ENCODE results near the gene MGLL. TPM values are rescaled to one million over a fixed set of nuclear protein-coding genes. Genes with fewer than 3 reads are reported as not detected.

Gene MGLL
- total RNA-seq, 4 donors from 2014 or later, result 36.7 to 146 (median 73.5) TPM

DNA sequence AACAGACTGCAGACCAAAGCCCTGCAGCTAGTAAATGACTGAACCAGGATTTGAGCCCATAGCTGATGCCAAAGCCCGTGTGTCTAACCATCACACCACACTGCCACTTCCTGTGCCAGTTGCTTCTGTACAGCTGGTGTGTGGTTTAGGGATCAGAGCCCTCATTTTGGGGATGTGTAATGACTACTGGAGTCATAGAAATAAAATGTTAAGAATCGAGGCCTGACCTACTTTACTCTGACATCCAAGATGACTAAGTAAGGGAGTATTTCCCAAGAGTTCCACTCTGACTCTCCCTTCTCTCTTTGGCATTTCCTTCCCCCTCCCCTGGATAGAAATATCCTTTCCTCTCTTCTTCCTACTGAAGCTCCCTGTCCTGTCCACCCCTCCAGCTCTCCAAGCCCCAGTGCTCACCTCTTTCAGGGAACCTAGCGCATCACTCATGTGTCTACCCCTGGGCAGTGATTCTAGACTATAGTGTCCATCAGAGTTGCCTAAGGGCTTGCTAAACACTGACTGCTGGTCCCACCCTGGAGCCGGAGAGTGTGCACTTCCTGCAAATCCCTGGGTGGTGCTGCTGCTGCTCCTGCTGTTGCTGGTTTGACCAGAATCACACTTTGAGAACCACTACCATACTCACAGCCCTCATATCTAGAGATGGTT lies 53.8 kb downstream of the MGLL start:
- peak overlapping the region; percentile 39 to 85 (median 56) for H3K27ac ChIP-seq
- TF ChIP-seq POLR2A (IDR thresholded peaks at IDR 0.05), result no peak
- TF ChIP-seq, protein P1, sequence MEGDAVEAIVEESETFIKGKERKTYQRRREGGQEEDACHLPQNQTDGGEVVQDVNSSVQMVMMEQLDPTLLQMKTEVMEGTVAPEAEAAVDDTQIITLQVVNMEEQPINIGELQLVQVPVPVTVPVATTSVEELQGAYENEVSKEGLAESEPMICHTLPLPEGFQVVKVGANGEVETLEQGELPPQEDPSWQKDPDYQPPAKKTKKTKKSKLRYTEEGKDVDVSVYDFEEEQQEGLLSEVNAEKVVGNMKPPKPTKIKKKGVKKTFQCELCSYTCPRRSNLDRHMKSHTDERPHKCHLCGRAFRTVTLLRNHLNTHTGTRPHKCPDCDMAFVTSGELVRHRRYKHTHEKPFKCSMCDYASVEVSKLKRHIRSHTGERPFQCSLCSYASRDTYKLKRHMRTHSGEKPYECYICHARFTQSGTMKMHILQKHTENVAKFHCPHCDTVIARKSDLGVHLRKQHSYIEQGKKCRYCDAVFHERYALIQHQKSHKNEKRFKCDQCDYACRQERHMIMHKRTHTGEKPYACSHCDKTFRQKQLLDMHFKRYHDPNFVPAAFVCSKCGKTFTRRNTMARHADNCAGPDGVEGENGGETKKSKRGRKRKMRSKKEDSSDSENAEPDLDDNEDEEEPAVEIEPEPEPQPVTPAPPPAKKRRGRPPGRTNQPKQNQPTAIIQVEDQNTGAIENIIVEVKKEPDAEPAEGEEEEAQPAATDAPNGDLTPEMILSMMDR (IDR thresholded peaks at IDR 0.05), result no peak
- no peak overlapping the region for H3K4me3 ChIP-seq
- peaks cover 0 to 16% (median 0%) of the 10 kb centered on the region in 3 donors for H3K36me3 ChIP-seq
- peaks cover 0 to 25% (median 5%) of the 10 kb centered on the region in 3 donors for H3K4me1 ChIP-seq
- peaks cover 0 to 17% (median 6%) of the 10 kb centered on the region in 3 donors for H3K9me3 ChIP-seq
- H3K27me3 ChIP-seq, result no peaks in the 10 kb centered on the region
- WGBS, 2 donors, result 29 to 34% methylated on average over 4 of the region's 4 CpGs
- DNase-seq, result no peak
- intact Hi-C loops (cut with DNase I), result no loop called here

DNA sequence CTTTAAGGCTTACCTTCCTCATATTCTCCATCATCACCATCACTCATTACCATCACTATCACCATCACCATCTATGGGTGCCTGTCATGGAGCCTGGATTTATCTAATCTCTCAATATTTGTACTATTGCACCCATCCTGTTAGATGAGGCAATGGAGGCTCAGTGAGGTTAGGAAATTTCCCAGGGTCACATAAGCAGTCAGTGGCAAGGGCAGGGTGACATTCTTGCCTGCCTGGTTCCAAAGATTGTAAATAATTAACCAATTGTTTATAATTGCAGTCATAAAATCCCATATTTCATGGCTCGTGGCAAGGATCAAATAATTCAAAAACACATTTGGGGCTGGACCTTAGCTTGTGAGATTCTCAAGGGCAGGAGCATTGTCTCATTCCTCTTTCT lies 55.2 kb downstream of the MGLL start:
- H3K36me3 ChIP-seq, result peaks cover 0 to 14% (median 0%) of the 10 kb centered on the region in 3 donors
- H3K27ac ChIP-seq, result peak overlapping the region in 1 of 4 donors; percentile 30
- peaks cover 6 to 38% (median 13%) of the 10 kb centered on the region in 3 donors for H3K4me1 ChIP-seq
- no peak for DNase-seq
- intact Hi-C loops (cut with DNase I), result no loop called here
- TF ChIP-seq, protein P1 (IDR thresholded peaks at IDR 0.05), result no peak
- TF ChIP-seq POLR2A (IDR thresholded peaks at IDR 0.05), result no peak
- H3K4me3 ChIP-seq, result no peak overlapping the region
- peaks cover 0 to 17% (median 6%) of the 10 kb centered on the region in 3 donors for H3K9me3 ChIP-seq
- WGBS, 2 donors, result 60 to 94% methylated on average over 1 of the region's 1 CpG
- no peaks in the 10 kb centered on the region for H3K27me3 ChIP-seq

DNA sequence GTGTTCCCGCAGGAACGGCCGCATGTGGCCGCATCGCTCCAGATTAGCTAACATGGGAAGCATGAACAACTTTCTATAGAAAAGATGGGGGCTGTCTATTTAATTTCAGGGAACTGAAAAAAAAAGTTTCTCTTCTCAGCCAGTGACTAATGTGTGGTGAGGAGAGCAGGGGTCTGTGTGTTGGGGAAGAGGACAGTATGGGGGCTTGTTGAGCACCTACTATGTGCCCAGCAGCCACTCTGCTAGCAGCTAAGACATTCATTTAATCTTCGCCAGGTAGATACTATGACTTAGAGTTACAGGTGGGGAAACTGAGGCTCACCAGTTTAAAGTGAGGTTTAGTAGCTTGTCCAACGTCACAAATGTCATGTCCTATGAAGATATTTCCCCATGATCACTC lies 56.6 kb downstream of the MGLL start:
- TF ChIP-seq POLR2A (IDR thresholded peaks at IDR 0.05), result no peak
- TF ChIP-seq, protein P1 (IDR thresholded peaks at IDR 0.05), result no peak
- intact Hi-C loops (cut with DNase I), result no loop called here
- WGBS, 2 donors, result 80 to 92% methylated on average over 7 of the region's 7 CpGs
- peaks cover 0 to 28% (median 0%) of the 10 kb centered on the region in 3 donors for H3K36me3 ChIP-seq
- no peak overlapping the region for H3K27ac ChIP-seq
- no peak for DNase-seq
- no peak overlapping the region for H3K4me3 ChIP-seq
- peaks cover 0 to 17% (median 6%) of the 10 kb centered on the region in 3 donors for H3K9me3 ChIP-seq
- peaks cover 9 to 51% (median 13%) of the 10 kb centered on the region in 3 donors for H3K4me1 ChIP-seq
- H3K27me3 ChIP-seq, result no peaks in the 10 kb centered on the region

DNA sequence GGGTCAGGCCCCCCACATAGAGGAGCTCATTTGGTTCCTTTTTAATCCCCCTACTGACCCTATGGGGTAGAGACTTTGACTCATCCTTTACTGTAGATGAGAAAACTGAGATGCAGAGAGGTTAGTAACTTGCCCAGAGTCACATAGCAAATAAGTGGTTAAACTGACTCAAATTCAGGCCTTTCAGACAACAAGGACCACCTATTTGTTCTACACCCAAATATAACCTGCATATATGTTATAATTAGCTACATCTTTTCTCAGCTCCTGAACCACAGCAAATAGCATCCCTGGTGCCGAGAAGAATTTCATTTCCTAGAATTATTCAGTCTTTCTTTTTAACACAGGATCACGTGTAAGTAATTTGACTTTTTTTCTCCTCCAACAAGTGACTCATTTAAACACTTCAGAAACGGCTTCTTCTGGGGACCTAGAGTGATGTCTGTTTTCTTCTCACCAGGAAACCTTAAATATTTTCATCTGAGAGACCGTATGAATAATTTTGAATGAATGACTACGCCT lies 57.4 kb downstream of the MGLL start:
- intact Hi-C loops (cut with DNase I), result no loop called here
- H3K4me1 ChIP-seq, result peaks cover 9 to 56% (median 13%) of the 10 kb centered on the region in 3 donors
- H3K36me3 ChIP-seq, result peaks cover 0 to 35% (median 0%) of the 10 kb centered on the region in 3 donors
- 50 to 51% methylated on average over 5 of the region's 5 CpGs for WGBS, 2 donors
- H3K27ac ChIP-seq, result no peak overlapping the region
- DNase-seq, result no peak
- H3K4me3 ChIP-seq, result no peak overlapping the region
- TF ChIP-seq POLR2A (IDR thresholded peaks at IDR 0.05), result no peak
- TF ChIP-seq, protein P1 (IDR thresholded peaks at IDR 0.05), result no peak
- peaks cover 0 to 17% (median 6%) of the 10 kb centered on the region in 3 donors for H3K9me3 ChIP-seq
- no peaks in the 10 kb centered on the region for H3K27me3 ChIP-seq

DNA sequence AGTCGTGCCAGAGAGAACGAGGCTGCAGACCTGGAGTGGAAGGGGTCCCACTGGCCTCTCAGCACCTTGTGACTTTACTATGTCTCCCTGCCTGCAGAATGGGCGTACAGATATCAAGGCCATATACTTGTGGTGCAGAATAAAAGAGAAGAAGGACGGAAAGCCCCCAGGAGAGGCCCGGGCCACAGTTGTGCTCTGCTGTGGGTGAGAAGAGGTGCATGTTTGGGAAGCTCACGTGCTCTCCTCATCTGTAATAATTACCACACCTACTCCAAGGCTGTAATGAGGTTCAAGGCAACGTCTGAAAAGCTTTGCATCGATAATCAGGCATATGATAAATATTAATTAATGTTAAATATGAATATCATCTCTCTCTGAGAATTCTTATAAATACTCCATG lies 58.0 kb downstream of the MGLL start:
- no peak for DNase-seq
- intact Hi-C loops (cut with DNase I), result no loop called here
- peaks cover 9 to 56% (median 13%) of the 10 kb centered on the region in 3 donors for H3K4me1 ChIP-seq

More for the DNA sequence above, 58.0 kb downstream of the MGLL start:
- H3K9me3 ChIP-seq, result peaks cover 0 to 17% (median 6%) of the 10 kb centered on the region in 3 donors
- H3K4me3 ChIP-seq, result no peak overlapping the region
- 70 to 80% methylated on average over 6 to 8 of the region's 8 CpGs for WGBS, 2 donors
- H3K27ac ChIP-seq, result no peak overlapping the region
- no peak for TF ChIP-seq POLR2A (IDR thresholded peaks at IDR 0.05)
- TF ChIP-seq, protein P1 (IDR thresholded peaks at IDR 0.05), result no peak
- peaks cover 0 to 41% (median 0%) of the 10 kb centered on the region in 3 donors for H3K36me3 ChIP-seq
- H3K27me3 ChIP-seq, result no peaks in the 10 kb centered on the region

Measured in esophagus squamous epithelium (tissue), 5 donors.